ENCODE data around the gene TMEM171. TPM values are rescaled to one million over a fixed set of nuclear protein-coding genes. Genes with fewer than 3 reads are reported as not detected.

TMEM171 gene
- total RNA-seq, 1 experiment from 2014 or later, result not detected

Other genes starting within 250 kb of the TMEM171 start
- gene FCHO2, start 164.5 kb upstream of the TMEM171 start, total RNA-seq (2014; rRNA removed; shearing (Covaris generic)), result 3.7 and 10.2 TPM in 2 replicates
- gene TMEM174, start 52.6 kb downstream of the TMEM171 start, total RNA-seq (2014; rRNA removed; shearing (Covaris generic)), result not detected in 2 replicates